ENCODE data around the gene CNTNAP2. TPM values are rescaled to one million over a fixed set of nuclear protein-coding genes. Genes with fewer than 3 reads are reported as not detected.

Gene CNTNAP2
- total and polyA plus RNA-seq, 2 of the 13 experiments (the other 11 are each of a cell fraction or from before 2014, with no cell fraction given): 0.40 to 0.42 TPM

DNA sequence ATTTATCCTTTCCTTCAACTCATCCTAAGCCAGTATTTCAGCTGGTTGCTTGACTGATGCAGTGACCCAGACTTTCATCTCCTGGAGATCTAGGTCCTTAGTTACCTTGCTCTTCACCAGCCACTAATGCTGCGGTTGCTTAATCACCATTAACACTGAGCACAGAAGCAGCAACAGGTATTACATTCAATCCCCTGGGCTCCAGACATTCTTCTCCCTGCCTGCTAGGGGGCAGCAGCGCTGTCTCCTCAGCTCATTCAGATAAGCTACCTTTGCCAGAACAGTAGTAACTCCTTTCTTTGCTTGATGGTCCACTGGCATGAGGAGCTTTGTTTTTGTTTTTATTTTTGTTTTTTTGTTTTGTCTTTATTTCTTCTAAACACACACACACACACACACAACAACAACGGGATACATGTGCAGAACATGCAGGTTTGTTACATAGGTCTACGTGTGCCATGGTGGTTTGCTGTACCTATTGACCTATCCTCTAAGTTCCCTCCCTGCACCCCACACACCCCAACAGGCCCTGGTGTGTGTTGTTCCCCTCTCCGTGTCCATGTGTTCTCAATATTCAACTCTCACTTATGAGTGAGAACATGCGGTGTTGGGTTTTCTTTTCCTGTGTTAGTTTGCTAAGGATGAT, 1430.8 kb downstream of the CNTNAP2 start:
- ChIA-PET POLR2A (no interaction called here), CTCF (ENCODE audit: low intra/inter-chr PET ratio, low total read pairs) (no interaction called here)
- ATAC-seq (peak; percentile 59), DNase-seq (ENCODE audit: low spot score) (peak; percentile 10), FAIRE-seq (no peak)
- 29% methylated on average over 6 of the region's 6 CpGs for WGBS (ENCODE audit: low lambda C conversion rate)
- Histone ChIP-seq H2AFZ (ENCODE audit: low read length) (no peak overlapping the region), H3K36me3 (replicated peaks in 1 of 2; ENCODE audit: control insufficient read depth in 1 of 2, insufficient read depth in 2 of 2, low read length in 2 of 2) (no peaks in the 10 kb centered on the region), H3K9me3 (ENCODE audit: low read length) (peaks cover 56% of the 10 kb centered on the region), H3K4me1 (ENCODE audit: insufficient read depth, low read length) (no peaks in the 10 kb centered on the region), H3K27ac (ENCODE audit: extremely low read length, insufficient read depth, low read length) (no peak overlapping the region), H4K20me1 (ENCODE audit: insufficient read depth, low read length) (no peaks in the 10 kb centered on the region), H3K79me2 (ENCODE audit: insufficient read depth, low read length) (no peaks in the 10 kb centered on the region), H3K4me2 (ENCODE audit: low read depth, low read length) (no peak overlapping the region), H3K9ac (ENCODE audit: insufficient read depth, low read depth, low read length) (no peak overlapping the region), H3K27me3 (ENCODE audit: control insufficient read depth in 1 of 2, insufficient read depth in 2 of 2, low read length in 2 of 2) (no peaks in the 10 kb centered on the region), H3K4me3 (replicated peaks in 1 of 3; ENCODE audit: insufficient read depth in 1 of 3, low read depth in 2 of 3, low read length in 3 of 3) (no peak overlapping the region)
- in situ Hi-C loops (cut with HindIII; ENCODE audit: extremely low pct_ligation_motif_present, low pct_unique_long_range_greater_than_20kb): no loop called here
- TF ChIP-seq RXRA (CRISPR knock-in tag; IDR thresholded peaks at IDR 0.05): no peak
- TF ChIP-seq STAG1 (CRISPR knock-in tag; IDR thresholded peaks at IDR 0.05): peak; percentile 25; the same call in 1 of the 2 replicates
- TF ChIP-seq, protein P1, sequence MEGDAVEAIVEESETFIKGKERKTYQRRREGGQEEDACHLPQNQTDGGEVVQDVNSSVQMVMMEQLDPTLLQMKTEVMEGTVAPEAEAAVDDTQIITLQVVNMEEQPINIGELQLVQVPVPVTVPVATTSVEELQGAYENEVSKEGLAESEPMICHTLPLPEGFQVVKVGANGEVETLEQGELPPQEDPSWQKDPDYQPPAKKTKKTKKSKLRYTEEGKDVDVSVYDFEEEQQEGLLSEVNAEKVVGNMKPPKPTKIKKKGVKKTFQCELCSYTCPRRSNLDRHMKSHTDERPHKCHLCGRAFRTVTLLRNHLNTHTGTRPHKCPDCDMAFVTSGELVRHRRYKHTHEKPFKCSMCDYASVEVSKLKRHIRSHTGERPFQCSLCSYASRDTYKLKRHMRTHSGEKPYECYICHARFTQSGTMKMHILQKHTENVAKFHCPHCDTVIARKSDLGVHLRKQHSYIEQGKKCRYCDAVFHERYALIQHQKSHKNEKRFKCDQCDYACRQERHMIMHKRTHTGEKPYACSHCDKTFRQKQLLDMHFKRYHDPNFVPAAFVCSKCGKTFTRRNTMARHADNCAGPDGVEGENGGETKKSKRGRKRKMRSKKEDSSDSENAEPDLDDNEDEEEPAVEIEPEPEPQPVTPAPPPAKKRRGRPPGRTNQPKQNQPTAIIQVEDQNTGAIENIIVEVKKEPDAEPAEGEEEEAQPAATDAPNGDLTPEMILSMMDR (CRISPR knock-in tag; IDR thresholded peaks at IDR 0.05): peak; percentile 36; the same call in 1 of the 2 replicates
- BruUV-seq (replicated peaks): no TSS peak
- intact Hi-C loops (cut with micrococcal nuclease; ENCODE audit: unreplicated experiment): no loop called here

DNA sequence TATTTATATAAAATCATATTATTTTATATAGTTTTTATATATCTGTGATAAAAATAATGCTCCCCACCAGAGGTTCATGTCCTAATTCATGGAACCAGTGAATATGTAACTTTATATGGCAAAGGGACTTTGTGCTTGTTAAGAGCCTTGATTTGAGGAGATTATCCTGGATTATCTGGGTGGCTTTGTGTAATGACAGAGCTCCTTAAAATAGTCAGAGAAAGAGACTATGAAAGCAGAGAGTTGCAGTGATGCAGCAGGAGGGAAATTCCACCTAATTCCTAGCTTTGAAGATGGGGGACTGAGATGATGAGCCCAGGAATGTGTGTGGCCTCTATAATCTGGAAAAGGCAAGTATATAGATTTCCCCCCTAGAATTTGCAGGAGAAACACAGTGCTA, 1439.7 kb downstream of the CNTNAP2 start:
- BruUV-seq (replicated peaks): no TSS peak
- Histone ChIP-seq H3K36me3 (replicated peaks in 1 of 2; ENCODE audit: control insufficient read depth in 1 of 2, insufficient read depth in 2 of 2, low read length in 2 of 2) (no peaks in the 10 kb centered on the region), H3K4me3 (replicated peaks in 1 of 3; ENCODE audit: insufficient read depth in 1 of 3, low read depth in 2 of 3, low read length in 3 of 3) (no peak overlapping the region), H4K20me1 (ENCODE audit: insufficient read depth, low read length) (no peaks in the 10 kb centered on the region), H3K79me2 (ENCODE audit: insufficient read depth, low read length) (no peaks in the 10 kb centered on the region), H3K27me3 (ENCODE audit: control insufficient read depth in 1 of 2, insufficient read depth in 2 of 2, low read length in 2 of 2) (no peaks in the 10 kb centered on the region), H3K9me3 (ENCODE audit: low read length) (peaks cover 17% of the 10 kb centered on the region), H3K4me1 (ENCODE audit: insufficient read depth, low read length) (no peaks in the 10 kb centered on the region), H2AFZ (ENCODE audit: low read length) (no peak overlapping the region), H3K9ac (ENCODE audit: insufficient read depth, low read depth, low read length) (no peak overlapping the region), H3K4me2 (ENCODE audit: low read depth, low read length) (no peak overlapping the region), H3K27ac (ENCODE audit: extremely low read length, insufficient read depth, low read length) (no peak overlapping the region)
- in situ Hi-C loops (cut with HindIII; ENCODE audit: extremely low pct_ligation_motif_present, low pct_unique_long_range_greater_than_20kb) (no loop called here), intact Hi-C loops (cut with micrococcal nuclease; ENCODE audit: unreplicated experiment) (no loop called here)
- FAIRE-seq: no peak
- CTCF ChIA-PET (ENCODE audit: low intra/inter-chr PET ratio, low total read pairs): no interaction called here
- POLR2A ChIA-PET: no interaction called here
- ATAC-seq: no peak
- DNase-seq (ENCODE audit: low spot score): no peak
- no peak for TF ChIP-seq ZNF12 (CRISPR knock-in tag; IDR thresholded peaks at IDR 0.05)
- no peak for TF ChIP-seq MZF1 (CRISPR knock-in tag; IDR thresholded peaks at IDR 0.05; ENCODE audit: borderline replicate concordance)
- TF ChIP-seq, protein P2, sequence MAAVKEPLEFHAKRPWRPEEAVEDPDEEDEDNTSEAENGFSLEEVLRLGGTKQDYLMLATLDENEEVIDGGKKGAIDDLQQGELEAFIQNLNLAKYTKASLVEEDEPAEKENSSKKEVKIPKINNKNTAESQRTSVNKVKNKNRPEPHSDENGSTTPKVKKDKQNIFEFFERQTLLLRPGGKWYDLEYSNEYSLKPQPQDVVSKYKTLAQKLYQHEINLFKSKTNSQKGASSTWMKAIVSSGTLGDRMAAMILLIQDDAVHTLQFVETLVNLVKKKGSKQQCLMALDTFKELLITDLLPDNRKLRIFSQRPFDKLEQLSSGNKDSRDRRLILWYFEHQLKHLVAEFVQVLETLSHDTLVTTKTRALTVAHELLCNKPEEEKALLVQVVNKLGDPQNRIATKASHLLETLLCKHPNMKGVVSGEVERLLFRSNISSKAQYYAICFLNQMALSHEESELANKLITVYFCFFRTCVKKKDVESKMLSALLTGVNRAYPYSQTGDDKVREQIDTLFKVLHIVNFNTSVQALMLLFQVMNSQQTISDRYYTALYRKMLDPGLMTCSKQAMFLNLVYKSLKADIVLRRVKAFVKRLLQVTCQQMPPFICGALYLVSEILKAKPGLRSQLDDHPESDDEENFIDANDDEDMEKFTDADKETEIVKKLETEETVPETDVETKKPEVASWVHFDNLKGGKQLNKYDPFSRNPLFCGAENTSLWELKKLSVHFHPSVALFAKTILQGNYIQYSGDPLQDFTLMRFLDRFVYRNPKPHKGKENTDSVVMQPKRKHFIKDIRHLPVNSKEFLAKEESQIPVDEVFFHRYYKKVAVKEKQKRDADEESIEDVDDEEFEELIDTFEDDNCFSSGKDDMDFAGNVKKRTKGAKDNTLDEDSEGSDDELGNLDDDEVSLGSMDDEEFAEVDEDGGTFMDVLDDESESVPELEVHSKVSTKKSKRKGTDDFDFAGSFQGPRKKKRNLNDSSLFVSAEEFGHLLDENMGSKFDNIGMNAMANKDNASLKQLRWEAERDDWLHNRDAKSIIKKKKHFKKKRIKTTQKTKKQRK (IDR thresholded peaks at IDR 0.05; ENCODE audit: low read length): no peak
- TF ChIP-seq, protein P3, sequence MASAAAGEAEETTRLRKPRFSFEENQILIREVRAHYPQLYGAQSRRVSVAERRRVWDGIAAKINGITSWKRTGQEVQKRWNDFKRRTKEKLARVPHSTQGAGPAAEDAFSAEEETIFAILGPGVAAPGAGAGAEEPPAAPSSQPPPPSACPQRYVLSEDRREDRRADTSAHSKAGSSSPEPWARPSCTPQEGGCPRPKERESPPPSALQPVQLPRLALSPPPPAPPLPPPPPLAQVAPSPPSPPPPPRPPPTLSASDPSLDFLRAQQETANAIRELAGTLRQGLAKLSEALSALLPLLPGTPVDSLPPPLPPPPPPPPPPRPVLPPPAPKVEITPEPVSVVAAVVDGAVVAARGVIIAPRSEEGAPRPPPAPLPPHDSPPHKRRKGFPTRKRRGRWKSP (CRISPR knock-in tag; IDR thresholded peaks at IDR 0.05): no peak
- TF ChIP-seq, protein P4, sequence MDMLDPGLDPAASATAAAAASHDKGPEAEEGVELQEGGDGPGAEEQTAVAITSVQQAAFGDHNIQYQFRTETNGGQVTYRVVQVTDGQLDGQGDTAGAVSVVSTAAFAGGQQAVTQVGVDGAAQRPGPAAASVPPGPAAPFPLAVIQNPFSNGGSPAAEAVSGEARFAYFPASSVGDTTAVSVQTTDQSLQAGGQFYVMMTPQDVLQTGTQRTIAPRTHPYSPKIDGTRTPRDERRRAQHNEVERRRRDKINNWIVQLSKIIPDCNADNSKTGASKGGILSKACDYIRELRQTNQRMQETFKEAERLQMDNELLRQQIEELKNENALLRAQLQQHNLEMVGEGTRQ (IDR thresholded peaks at IDR 0.05; ENCODE audit: low read depth, low read length): no peak
- TF ChIP-seq, protein P4 (CRISPR knock-in tag; IDR thresholded peaks at IDR 0.05; ENCODE audit: borderline replicate concordance): no peak
- no peak for TF ChIP-seq MBD4 (IDR thresholded peaks at IDR 0.05; ENCODE audit: borderline replicate concordance, low read length)
